K562 (cell line): ENCODE measurements around the gene HCST.

Experiments used
- ETV1 ChIP-seq: fragments of 450-650 bp; conservative IDR thresholded peaks from 2 replicates; pipeline ENCODE4 v1.6.1; 2016; ENCODE audit warnings: missing genetic modification characterization, control low read depth, low read depth, missing compliant biosample characterization
- MYC ChIP-seq, 2 experiments: fragments of 250-450 bp in 1 of 2; sonication (Bioruptor Pico) in 1 of 2; IDR thresholded peaks; 2 replicates each; pipeline versions ENCODE4 v1.5.1 to v1.6.1; 2012 to 2021; ENCODE audit warnings: low read depth in 2 of 2, borderline replicate concordance in 1 of 2, improper control_type of control experiment in 1 of 2, low read length in 1 of 2, mild to moderate bottlenecking in 1 of 2, moderate library complexity in 1 of 2
- NFIC ChIP-seq: fragments of 450-650 bp; IDR thresholded peaks from 2 replicates; pipeline ENCODE4 v1.6.1; 2017; ENCODE audit warnings: mild to moderate bottlenecking, inconsistent platforms
- POLR2A ChIP-seq: fragments of 450-650 bp; conservative IDR thresholded peaks from 2 replicates; pipeline ENCODE4 v1.6.1; 2016
- PTBP1 ChIP-seq: fragments of 200-400 bp; formaldehyde crosslinking; IDR thresholded peaks from 2 replicates; pipeline ENCODE4 v1.6.1; 2017; ENCODE audit warnings: low read depth, low read length
- YY1 ChIP-seq, 3 experiments: IDR thresholded peaks; 2 replicates each; pipeline ENCODE4 v1.6.1; 2011; ENCODE audit warnings: low read length in 2 of 3, mild to moderate bottlenecking in 2 of 3, moderate library complexity in 2 of 3, borderline replicate concordance in 1 of 3, control low read depth in 1 of 3, low read depth in 1 of 3; ENCODE audit not compliant: insufficient read depth in 3 of 3, insufficient replicate concordance in 2 of 3, control insufficient read depth in 1 of 3, insufficient read length in 1 of 3; ENCODE audit errors: extremely low read depth in 1 of 3
- TF ChIP-seq, protein P1 (sequence below), 3 experiments: IDR thresholded peaks in 2 of 3; conservative IDR thresholded peaks in 1 of 3; 2 replicates each; pipeline ENCODE4 v1.5.1; 2011 to 2012; ENCODE audit warnings: low read length in 3 of 3, mild to moderate bottlenecking in 3 of 3, control low read depth in 2 of 3, improper control_type of control experiment in 1 of 3, inconsistent platforms in 1 of 3, low read depth in 1 of 3, mixed read lengths in 1 of 3, moderate library complexity in 1 of 3; ENCODE audit not compliant: insufficient read depth in 2 of 3
- TF ChIP-seq, protein P2 (sequence below), 2 experiments: fragments of 450-650 bp; formaldehyde crosslinking in 1 of 2; IDR thresholded peaks; 2 replicates each; pipeline versions ENCODE4 v1.4.0 to v1.6.1; 2014 to 2020; ENCODE audit warnings: mild to moderate bottlenecking in 2 of 2, borderline replicate concordance in 1 of 2, low read depth in 1 of 2
- TF ChIP-seq, protein P3 (sequence below): sonication (generic); formaldehyde crosslinking; IDR thresholded peaks from 2 replicates; pipeline ENCODE4 v1.9.0; 2022; ENCODE audit warnings: mild to moderate bottlenecking, missing genetic modification reagents
- TF ChIP-seq, protein P4 (sequence below): IDR thresholded peaks from 2 replicates; pipeline ENCODE4 v1.6.1; 2014; ENCODE audit warnings: antibody characterized with exemption

DNA sequence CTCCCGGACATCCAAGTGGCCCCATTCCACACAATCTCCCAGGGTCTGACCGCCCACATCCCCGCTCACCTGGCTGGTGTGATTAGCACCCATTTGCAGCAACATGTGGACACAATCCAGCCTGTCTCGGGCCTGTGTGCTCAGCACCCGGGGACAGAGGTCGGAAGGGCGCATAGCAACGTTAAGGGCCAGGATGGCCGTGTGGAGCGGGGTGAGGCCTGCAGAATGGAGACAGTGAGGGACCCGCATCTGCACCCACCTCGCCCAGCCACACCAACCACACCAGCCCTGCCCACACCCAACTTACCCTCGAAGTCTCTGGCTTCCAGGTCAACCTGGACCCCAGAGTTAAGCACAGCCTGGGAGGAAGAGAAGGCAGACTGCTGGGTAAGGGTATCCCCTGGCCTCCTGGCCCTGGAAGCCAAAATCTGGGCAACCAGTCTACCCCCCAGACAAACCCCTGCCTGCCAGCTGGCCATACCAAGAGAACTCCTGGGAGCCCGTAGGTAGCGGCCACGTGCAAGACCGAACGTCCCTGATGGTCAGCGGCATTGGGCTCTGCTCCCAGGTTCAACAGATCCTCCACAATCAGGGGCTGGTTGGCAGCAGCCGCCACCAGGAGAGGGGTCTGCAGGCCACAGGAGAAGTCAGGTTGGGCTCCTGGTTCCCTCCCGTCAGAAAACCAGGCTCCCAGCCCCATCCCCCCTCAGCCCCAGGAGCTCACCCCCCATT, 6.3 kb upstream of the HCST start:
- TF ChIP-seq, protein P1, sequence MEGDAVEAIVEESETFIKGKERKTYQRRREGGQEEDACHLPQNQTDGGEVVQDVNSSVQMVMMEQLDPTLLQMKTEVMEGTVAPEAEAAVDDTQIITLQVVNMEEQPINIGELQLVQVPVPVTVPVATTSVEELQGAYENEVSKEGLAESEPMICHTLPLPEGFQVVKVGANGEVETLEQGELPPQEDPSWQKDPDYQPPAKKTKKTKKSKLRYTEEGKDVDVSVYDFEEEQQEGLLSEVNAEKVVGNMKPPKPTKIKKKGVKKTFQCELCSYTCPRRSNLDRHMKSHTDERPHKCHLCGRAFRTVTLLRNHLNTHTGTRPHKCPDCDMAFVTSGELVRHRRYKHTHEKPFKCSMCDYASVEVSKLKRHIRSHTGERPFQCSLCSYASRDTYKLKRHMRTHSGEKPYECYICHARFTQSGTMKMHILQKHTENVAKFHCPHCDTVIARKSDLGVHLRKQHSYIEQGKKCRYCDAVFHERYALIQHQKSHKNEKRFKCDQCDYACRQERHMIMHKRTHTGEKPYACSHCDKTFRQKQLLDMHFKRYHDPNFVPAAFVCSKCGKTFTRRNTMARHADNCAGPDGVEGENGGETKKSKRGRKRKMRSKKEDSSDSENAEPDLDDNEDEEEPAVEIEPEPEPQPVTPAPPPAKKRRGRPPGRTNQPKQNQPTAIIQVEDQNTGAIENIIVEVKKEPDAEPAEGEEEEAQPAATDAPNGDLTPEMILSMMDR (IDR thresholded peaks at IDR 0.05 in 2 of 3, conservative IDR thresholded peaks at IDR 0.05 in 1 of 3; ENCODE audit: insufficient read depth in 2 of 3, low read depth in 1 of 3, low read length in 3 of 3), result no peak
- TF ChIP-seq NFIC (no peak), YY1 (IDR thresholded peaks at IDR 0.05; ENCODE audit: borderline replicate concordance in 1 of 3, control insufficient read depth in 1 of 3, extremely low read depth in 1 of 3, insufficient read depth in 3 of 3, insufficient read length in 1 of 3, insufficient replicate concordance in 2 of 3, low read depth in 1 of 3, low read length in 2 of 3) (no peak), MYC (IDR thresholded peaks at IDR 0.05; ENCODE audit: low read depth, low read length) (no peak), MYC (CRISPR knock-in tag; IDR thresholded peaks at IDR 0.05; ENCODE audit: borderline replicate concordance, low read depth) (no peak), ETV1 (tag) (no peak), POLR2A (no peak), PTBP1 (no peak)
- TF ChIP-seq, protein P2, sequence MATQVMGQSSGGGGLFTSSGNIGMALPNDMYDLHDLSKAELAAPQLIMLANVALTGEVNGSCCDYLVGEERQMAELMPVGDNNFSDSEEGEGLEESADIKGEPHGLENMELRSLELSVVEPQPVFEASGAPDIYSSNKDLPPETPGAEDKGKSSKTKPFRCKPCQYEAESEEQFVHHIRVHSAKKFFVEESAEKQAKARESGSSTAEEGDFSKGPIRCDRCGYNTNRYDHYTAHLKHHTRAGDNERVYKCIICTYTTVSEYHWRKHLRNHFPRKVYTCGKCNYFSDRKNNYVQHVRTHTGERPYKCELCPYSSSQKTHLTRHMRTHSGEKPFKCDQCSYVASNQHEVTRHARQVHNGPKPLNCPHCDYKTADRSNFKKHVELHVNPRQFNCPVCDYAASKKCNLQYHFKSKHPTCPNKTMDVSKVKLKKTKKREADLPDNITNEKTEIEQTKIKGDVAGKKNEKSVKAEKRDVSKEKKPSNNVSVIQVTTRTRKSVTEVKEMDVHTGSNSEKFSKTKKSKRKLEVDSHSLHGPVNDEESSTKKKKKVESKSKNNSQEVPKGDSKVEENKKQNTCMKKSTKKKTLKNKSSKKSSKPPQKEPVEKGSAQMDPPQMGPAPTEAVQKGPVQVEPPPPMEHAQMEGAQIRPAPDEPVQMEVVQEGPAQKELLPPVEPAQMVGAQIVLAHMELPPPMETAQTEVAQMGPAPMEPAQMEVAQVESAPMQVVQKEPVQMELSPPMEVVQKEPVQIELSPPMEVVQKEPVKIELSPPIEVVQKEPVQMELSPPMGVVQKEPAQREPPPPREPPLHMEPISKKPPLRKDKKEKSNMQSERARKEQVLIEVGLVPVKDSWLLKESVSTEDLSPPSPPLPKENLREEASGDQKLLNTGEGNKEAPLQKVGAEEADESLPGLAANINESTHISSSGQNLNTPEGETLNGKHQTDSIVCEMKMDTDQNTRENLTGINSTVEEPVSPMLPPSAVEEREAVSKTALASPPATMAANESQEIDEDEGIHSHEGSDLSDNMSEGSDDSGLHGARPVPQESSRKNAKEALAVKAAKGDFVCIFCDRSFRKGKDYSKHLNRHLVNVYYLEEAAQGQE (IDR thresholded peaks at IDR 0.05; ENCODE audit: borderline replicate concordance), result no peak
- TF ChIP-seq, protein P2 (CRISPR knock-in tag; IDR thresholded peaks at IDR 0.05; ENCODE audit: low read depth), result no peak
- TF ChIP-seq, protein P3, sequence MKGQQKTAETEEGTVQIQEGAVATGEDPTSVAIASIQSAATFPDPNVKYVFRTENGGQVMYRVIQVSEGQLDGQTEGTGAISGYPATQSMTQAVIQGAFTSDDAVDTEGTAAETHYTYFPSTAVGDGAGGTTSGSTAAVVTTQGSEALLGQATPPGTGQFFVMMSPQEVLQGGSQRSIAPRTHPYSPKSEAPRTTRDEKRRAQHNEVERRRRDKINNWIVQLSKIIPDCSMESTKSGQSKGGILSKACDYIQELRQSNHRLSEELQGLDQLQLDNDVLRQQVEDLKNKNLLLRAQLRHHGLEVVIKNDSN (CRISPR knock-in tag), result no peak
- TF ChIP-seq, protein P4, sequence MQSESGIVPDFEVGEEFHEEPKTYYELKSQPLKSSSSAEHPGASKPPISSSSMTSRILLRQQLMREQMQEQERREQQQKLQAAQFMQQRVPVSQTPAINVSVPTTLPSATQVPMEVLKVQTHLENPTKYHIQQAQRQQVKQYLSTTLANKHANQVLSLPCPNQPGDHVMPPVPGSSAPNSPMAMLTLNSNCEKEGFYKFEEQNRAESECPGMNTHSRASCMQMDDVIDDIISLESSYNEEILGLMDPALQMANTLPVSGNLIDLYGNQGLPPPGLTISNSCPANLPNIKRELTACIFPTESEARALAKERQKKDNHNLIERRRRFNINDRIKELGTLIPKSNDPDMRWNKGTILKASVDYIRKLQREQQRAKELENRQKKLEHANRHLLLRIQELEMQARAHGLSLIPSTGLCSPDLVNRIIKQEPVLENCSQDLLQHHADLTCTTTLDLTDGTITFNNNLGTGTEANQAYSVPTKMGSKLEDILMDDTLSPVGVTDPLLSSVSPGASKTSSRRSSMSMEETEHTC, result no peak
